ENCODE data around the gene SLC24A3. TPM values are rescaled to one million over a fixed set of nuclear protein-coding genes. Genes with fewer than 3 reads are reported as not detected.

The SLC24A3 gene
- total and polyA plus RNA-seq, 2 of the 13 experiments (the other 11 are each of a cell fraction or from before 2014, with no cell fraction given): not detected

- no peak for TF ChIP-seq AGO1 (IDR thresholded peaks at IDR 0.05; ENCODE audit: low read depth, low read length, poor library complexity, severe bottlenecking)
- TF ChIP-seq ZFP82 (CRISPR knock-in tag; IDR thresholded peaks at IDR 0.05; ENCODE audit: borderline replicate concordance): no peak
- TF ChIP-seq ZEB1 (IDR thresholded peaks at IDR 0.05; ENCODE audit: insufficient replicate concordance, low read depth): no peak
- no peak for TF ChIP-seq KDM5A (IDR thresholded peaks at IDR 0.05; ENCODE audit: borderline replicate concordance, low read length)
- TF ChIP-seq MLX (CRISPR knock-in tag; IDR thresholded peaks at IDR 0.05): no peak
Measured at GRCh38 chr20:19446246-19446645, 233.8 kb downstream of the SLC24A3 start (continued).

DNA sequence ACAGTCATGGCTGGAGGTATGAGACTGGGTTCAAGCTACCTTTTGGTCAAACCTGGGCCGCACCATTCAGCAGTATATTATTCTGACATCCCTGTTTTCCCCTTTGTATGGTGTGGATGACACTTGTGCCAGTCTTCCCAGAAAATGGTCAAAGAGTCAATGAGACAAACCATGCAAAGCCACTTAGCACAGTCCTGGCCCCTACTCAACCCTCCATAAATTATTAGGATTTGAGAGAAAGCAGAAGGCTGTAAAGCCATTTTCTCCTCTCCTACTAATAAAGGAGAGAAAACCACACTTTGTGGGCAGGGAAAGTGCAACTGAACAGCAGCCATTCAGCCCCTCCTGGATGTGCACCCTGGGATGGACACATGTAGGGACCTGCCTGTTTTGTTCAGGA is 236.2 kb downstream of the SLC24A3 start:
- H3K79me2 ChIP-seq (ENCODE audit: insufficient read depth, low read length): no peaks in the 10 kb centered on the region
- no peak overlapping the region for H3K27ac ChIP-seq (ENCODE audit: extremely low read length, insufficient read depth, low read length)
- intact Hi-C loops (cut with micrococcal nuclease; ENCODE audit: unreplicated experiment): no loop called here
- DNase-seq (ENCODE audit: low spot score) (no peak), FAIRE-seq (no peak), ATAC-seq (no peak)
- H3K4me2 ChIP-seq (ENCODE audit: low read depth, low read length): no peak overlapping the region
- 13% methylated on average over 1 of the region's 1 CpG for WGBS (ENCODE audit: low lambda C conversion rate)
- H3K27me3 ChIP-seq (ENCODE audit: control insufficient read depth in 1 of 2, insufficient read depth in 2 of 2, low read length in 2 of 2): no peaks in the 10 kb centered on the region; a peak in 1 of 5 replicates
- H3K9me3 ChIP-seq (ENCODE audit: low read length): peaks cover 13% of the 10 kb centered on the region
- H3K36me3 ChIP-seq (replicated peaks in 1 of 2; ENCODE audit: control insufficient read depth in 1 of 2, insufficient read depth in 2 of 2, low read length in 2 of 2): no peaks in the 10 kb centered on the region
- H3K4me3 ChIP-seq (replicated peaks in 1 of 3; ENCODE audit: insufficient read depth in 1 of 3, low read depth in 2 of 3, low read length in 3 of 3): no peak overlapping the region
- in situ Hi-C loops (cut with HindIII; ENCODE audit: extremely low pct_ligation_motif_present, low pct_unique_long_range_greater_than_20kb): no loop called here
- BruUV-seq (replicated peaks): no TSS peak
- H2AFZ ChIP-seq (ENCODE audit: low read length): no peak overlapping the region
- no peak overlapping the region for H3K9ac ChIP-seq (ENCODE audit: insufficient read depth, low read depth, low read length)
- POLR2A ChIA-PET: no interaction called here
- H3K4me1 ChIP-seq (ENCODE audit: insufficient read depth, low read length): no peaks in the 10 kb centered on the region
- H4K20me1 ChIP-seq (ENCODE audit: insufficient read depth, low read length): no peaks in the 10 kb centered on the region
- CTCF ChIA-PET (ENCODE audit: low intra/inter-chr PET ratio, low total read pairs): no interaction called here
- TF ChIP-seq ZNF562 (CRISPR knock-in tag; IDR thresholded peaks at IDR 0.05; ENCODE audit: borderline replicate concordance): no peak
- TF ChIP-seq SAP130 (CRISPR knock-in tag; IDR thresholded peaks at IDR 0.05; ENCODE audit: low read depth): no peak
- TF ChIP-seq, protein P1, sequence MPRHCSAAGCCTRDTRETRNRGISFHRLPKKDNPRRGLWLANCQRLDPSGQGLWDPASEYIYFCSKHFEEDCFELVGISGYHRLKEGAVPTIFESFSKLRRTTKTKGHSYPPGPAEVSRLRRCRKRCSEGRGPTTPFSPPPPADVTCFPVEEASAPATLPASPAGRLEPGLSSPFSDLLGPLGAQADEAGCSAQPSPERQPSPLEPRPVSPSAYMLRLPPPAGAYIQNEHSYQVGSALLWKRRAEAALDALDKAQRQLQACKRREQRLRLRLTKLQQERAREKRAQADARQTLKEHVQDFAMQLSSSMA (CRISPR knock-in tag; IDR thresholded peaks at IDR 0.05): no peak
- TF ChIP-seq GPN1 (CRISPR knock-in tag; IDR thresholded peaks at IDR 0.05; ENCODE audit: borderline replicate concordance): no peak
- TF ChIP-seq MAF1 (CRISPR knock-in tag; IDR thresholded peaks at IDR 0.05; ENCODE audit: borderline replicate concordance): no peak
- no peak for TF ChIP-seq ZNF101 (CRISPR knock-in tag; IDR thresholded peaks at IDR 0.05; ENCODE audit: borderline replicate concordance, low read depth)
- TF ChIP-seq ATF2 (CRISPR knock-in tag; IDR thresholded peaks at IDR 0.05): no peak
- TF ChIP-seq, protein P2, sequence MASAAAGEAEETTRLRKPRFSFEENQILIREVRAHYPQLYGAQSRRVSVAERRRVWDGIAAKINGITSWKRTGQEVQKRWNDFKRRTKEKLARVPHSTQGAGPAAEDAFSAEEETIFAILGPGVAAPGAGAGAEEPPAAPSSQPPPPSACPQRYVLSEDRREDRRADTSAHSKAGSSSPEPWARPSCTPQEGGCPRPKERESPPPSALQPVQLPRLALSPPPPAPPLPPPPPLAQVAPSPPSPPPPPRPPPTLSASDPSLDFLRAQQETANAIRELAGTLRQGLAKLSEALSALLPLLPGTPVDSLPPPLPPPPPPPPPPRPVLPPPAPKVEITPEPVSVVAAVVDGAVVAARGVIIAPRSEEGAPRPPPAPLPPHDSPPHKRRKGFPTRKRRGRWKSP (CRISPR knock-in tag; IDR thresholded peaks at IDR 0.05): no peak
- TF ChIP-seq ZNF17 (CRISPR knock-in tag; IDR thresholded peaks at IDR 0.05): no peak
- TF ChIP-seq, protein P3, sequence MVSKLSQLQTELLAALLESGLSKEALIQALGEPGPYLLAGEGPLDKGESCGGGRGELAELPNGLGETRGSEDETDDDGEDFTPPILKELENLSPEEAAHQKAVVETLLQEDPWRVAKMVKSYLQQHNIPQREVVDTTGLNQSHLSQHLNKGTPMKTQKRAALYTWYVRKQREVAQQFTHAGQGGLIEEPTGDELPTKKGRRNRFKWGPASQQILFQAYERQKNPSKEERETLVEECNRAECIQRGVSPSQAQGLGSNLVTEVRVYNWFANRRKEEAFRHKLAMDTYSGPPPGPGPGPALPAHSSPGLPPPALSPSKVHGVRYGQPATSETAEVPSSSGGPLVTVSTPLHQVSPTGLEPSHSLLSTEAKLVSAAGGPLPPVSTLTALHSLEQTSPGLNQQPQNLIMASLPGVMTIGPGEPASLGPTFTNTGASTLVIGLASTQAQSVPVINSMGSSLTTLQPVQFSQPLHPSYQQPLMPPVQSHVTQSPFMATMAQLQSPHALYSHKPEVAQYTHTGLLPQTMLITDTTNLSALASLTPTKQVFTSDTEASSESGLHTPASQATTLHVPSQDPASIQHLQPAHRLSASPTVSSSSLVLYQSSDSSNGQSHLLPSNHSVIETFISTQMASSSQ (IDR thresholded peaks at IDR 0.05; ENCODE audit: low read depth): no peak
- TF ChIP-seq, protein P3 (CRISPR knock-in tag; IDR thresholded peaks at IDR 0.05; ENCODE audit: borderline replicate concordance): no peak
